Measurements from ENCODE around the gene GREM2.

Gene GREM2

GRCh38 chr1:240572328-240572727 is 39.6 kb downstream of the GREM2 start:
- Histone ChIP-seq H3K9me2 (replicated peaks; ENCODE audit: low read depth, low read length) (no peaks in the 10 kb centered on the region), H3K36me3 (ENCODE audit: insufficient read depth, low read length) (no peaks in the 10 kb centered on the region), H3F3A (ENCODE audit: low read depth) (no peaks in the 10 kb centered on the region), H3K9ac (ENCODE audit: low read depth, low read length, poor library complexity, severe bottlenecking) (no peak overlapping the region), H3K27me3 (ENCODE audit: insufficient read depth, low read length, poor library complexity, severe bottlenecking) (no peaks in the 10 kb centered on the region), H2AFZ (ENCODE audit: low read length) (no peak overlapping the region), H3K79me2 (ENCODE audit: insufficient read depth, low read length) (no peaks in the 10 kb centered on the region), H3K4me2 (ENCODE audit: low read depth, low read length, poor library complexity, severe bottlenecking) (no peak overlapping the region), H3K9me3 (ENCODE audit: insufficient read depth, low read depth, low read length) (no peaks in the 10 kb centered on the region), H4K20me1 (ENCODE audit: insufficient read depth, low read length, poor library complexity, severe bottlenecking) (no peaks in the 10 kb centered on the region), H3K4me3 (ENCODE audit: low read length, poor library complexity, severe bottlenecking) (no peak overlapping the region), H3K4me1 (ENCODE audit: insufficient read depth, low read length, poor library complexity, severe bottlenecking) (no peaks in the 10 kb centered on the region)
- TF ChIP-seq EZH2phosphoT487 (IDR thresholded peaks at IDR 0.05; ENCODE audit: borderline replicate concordance) (no peak), CTCF (conservative IDR thresholded peaks at IDR 0.05; ENCODE audit: low read length) (no peak)

GRCh38 chr1:240571782-240572181 is 40.2 kb downstream of the GREM2 start:
- Histone ChIP-seq H3K9me2 (replicated peaks; ENCODE audit: low read depth, low read length) (no peaks in the 10 kb centered on the region), H3K4me1 (ENCODE audit: insufficient read depth, low read length, poor library complexity, severe bottlenecking) (no peaks in the 10 kb centered on the region), H3F3A (ENCODE audit: low read depth) (no peaks in the 10 kb centered on the region), H3K9me3 (ENCODE audit: insufficient read depth, low read depth, low read length) (no peaks in the 10 kb centered on the region), H3K27me3 (ENCODE audit: insufficient read depth, low read length, poor library complexity, severe bottlenecking) (no peaks in the 10 kb centered on the region), H3K9ac (ENCODE audit: low read depth, low read length, poor library complexity, severe bottlenecking) (no peak overlapping the region), H2AFZ (ENCODE audit: low read length) (no peak overlapping the region), H3K4me2 (ENCODE audit: low read depth, low read length, poor library complexity, severe bottlenecking) (no peak overlapping the region), H3K36me3 (ENCODE audit: insufficient read depth, low read length) (no peaks in the 10 kb centered on the region), H4K20me1 (ENCODE audit: insufficient read depth, low read length, poor library complexity, severe bottlenecking) (no peaks in the 10 kb centered on the region), H3K4me3 (ENCODE audit: low read length, poor library complexity, severe bottlenecking) (no peak overlapping the region), H3K79me2 (ENCODE audit: insufficient read depth, low read length) (no peaks in the 10 kb centered on the region)
- TF ChIP-seq EZH2phosphoT487 (IDR thresholded peaks at IDR 0.05; ENCODE audit: borderline replicate concordance), result no peak
- TF ChIP-seq CTCF (conservative IDR thresholded peaks at IDR 0.05; ENCODE audit: low read length), result no peak

DNA sequence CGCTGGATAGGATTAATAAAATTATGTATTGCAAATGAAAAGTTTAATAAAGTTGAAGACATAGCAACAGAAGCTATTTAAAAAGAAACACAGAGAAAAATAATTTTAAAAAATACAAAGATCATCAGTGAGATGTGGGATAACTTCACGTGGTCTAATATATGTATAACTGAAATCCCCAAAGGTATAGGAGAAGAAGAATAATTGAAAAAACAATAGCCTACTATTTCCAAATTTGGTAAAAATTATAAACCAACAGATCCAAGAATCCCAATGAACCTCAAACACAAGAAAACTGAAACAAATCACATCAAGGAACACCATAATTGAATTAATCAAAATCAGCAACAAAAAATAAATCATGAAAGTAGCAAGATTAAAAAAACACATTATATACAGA is 44.9 kb downstream of the GREM2 start:
- H3K36me3 ChIP-seq (ENCODE audit: insufficient read depth, low read length), result no peaks in the 10 kb centered on the region
- H3K79me2 ChIP-seq (ENCODE audit: insufficient read depth, low read length), result no peaks in the 10 kb centered on the region
- TF ChIP-seq CTCF (conservative IDR thresholded peaks at IDR 0.05; ENCODE audit: low read length) (no peak), EZH2phosphoT487 (IDR thresholded peaks at IDR 0.05; ENCODE audit: borderline replicate concordance) (no peak)
- H3K4me3 ChIP-seq (ENCODE audit: low read length, poor library complexity, severe bottlenecking), result no peak overlapping the region
- no peak overlapping the region for H3K4me2 ChIP-seq (ENCODE audit: low read depth, low read length, poor library complexity, severe bottlenecking)
- H3K9ac ChIP-seq (ENCODE audit: low read depth, low read length, poor library complexity, severe bottlenecking), result no peak overlapping the region
- no peaks in the 10 kb centered on the region for H3F3A ChIP-seq (ENCODE audit: low read depth)
- no peaks in the 10 kb centered on the region for H3K27me3 ChIP-seq (ENCODE audit: insufficient read depth, low read length, poor library complexity, severe bottlenecking)
- no peak overlapping the region for H2AFZ ChIP-seq (ENCODE audit: low read length)
- peaks cover 2% of the 10 kb centered on the region; the same call in 1 of the 2 replicates for H3K9me3 ChIP-seq (ENCODE audit: insufficient read depth, low read depth, low read length)
- no peaks in the 10 kb centered on the region for H3K4me1 ChIP-seq (ENCODE audit: insufficient read depth, low read length, poor library complexity, severe bottlenecking)
- H3K9me2 ChIP-seq (replicated peaks; ENCODE audit: low read depth, low read length), result no peaks in the 10 kb centered on the region
- H4K20me1 ChIP-seq (ENCODE audit: insufficient read depth, low read length, poor library complexity, severe bottlenecking), result no peaks in the 10 kb centered on the region

Measured in Loucy (cell line).